B cell (primary cell): ENCODE data around the gene GCDH. TPM values are rescaled to one million over a fixed set of nuclear protein-coding genes. Genes with fewer than 3 reads are reported as not detected.

Experiments used
- ATAC-seq: fragments of 200-7000 bp; cut with Tn5 transposase; one replicate; pipeline ENCODE4 v1.10.0; 2021; ENCODE audit warnings: low read depth, mild to moderate bottlenecking, moderate number of reproducible peaks, moderate library complexity
- CTCF ChIA-PET: fragments of 350-600 bp; sonication (Branson Sonifier 250); formaldehyde crosslinking; loops from one replicate; lab custom pipeline; 2021; ENCODE audit warnings: antibody characterized with exemption, inconsistent platforms; lab: Charles Lee
- POLR2A ChIA-PET: fragments of 350-600 bp; sonication (Branson Sonifier 250); formaldehyde crosslinking; loops from one replicate; lab custom pipeline; 2021; ENCODE audit warnings: antibody characterized with exemption; lab: Charles Lee
- DNase-seq: peaks from one replicate; pipeline ENCODE4 v3.0.0; 2013
- H2AFZ ChIP-seq: 2 replicates; pipeline ENCODE4 v1.6.1; 2012; ENCODE audit warnings: mild to moderate bottlenecking, low read depth, low read length; ENCODE audit not compliant: insufficient read depth, poor library complexity, severe bottlenecking
- H3K27ac ChIP-seq, 2 donors: 1 replicate in 1 of 2; 2 replicates in 1 of 2; pipeline ENCODE4 v1.5.1; 2012 to 2013; ENCODE audit warnings: low read length in 2 of 2, mild to moderate bottlenecking in 2 of 2, moderate library complexity in 1 of 2
- H3K27me3 ChIP-seq, 4 experiments: fragments of 200-600 bp in 1 of 4; sonication (generic) in 1 of 4; replicated peaks in 1 of 4; 1 replicate in 2 of 4; 2 replicates in 2 of 4; pipeline versions ENCODE4 v1.6.1 to v1.7.0; 2013 to 2016; ENCODE audit warnings: low read length in 3 of 4, mild to moderate bottlenecking in 2 of 4, mixed read lengths in 1 of 4, moderate library complexity in 1 of 4; ENCODE audit not compliant: insufficient read depth in 4 of 4, control insufficient read depth in 3 of 4; ENCODE audit errors: control extremely low read depth in 1 of 4
- H3K36me3 ChIP-seq, 2 experiments: replicated peaks in 1 of 2; 1 replicate in 1 of 2; 2 replicates in 1 of 2; pipeline versions ENCODE4 v1.6.1 to v1.7.1; 2013; ENCODE audit warnings: low read length in 1 of 2; ENCODE audit not compliant: insufficient read depth in 2 of 2, control insufficient read depth in 1 of 2; ENCODE audit errors: control extremely low read depth in 1 of 2, extremely low read depth in 1 of 2
- H3K4me1 ChIP-seq, 2 donors: fragments of 200-600 bp in 1 of 2; sonication (generic) in 1 of 2; 1 replicate in 1 of 2; 2 replicates in 1 of 2; pipeline versions ENCODE4 v1.5.1 to v1.6.1; 2013 to 2017; ENCODE audit warnings: low read length in 2 of 2; ENCODE audit not compliant: control insufficient read depth in 2 of 2, insufficient read depth in 2 of 2
- H3K4me2 ChIP-seq: replicated peaks from 2 replicates; pipeline ENCODE3; 2012; ENCODE audit warnings: mild to moderate bottlenecking, low read depth, low read length; ENCODE audit not compliant: poor library complexity, severe bottlenecking
- H3K4me3 ChIP-seq, 5 experiments: fragments of 200-600 bp in 1 of 5; sonication (generic) in 1 of 5; 1 replicate in 3 of 5; 2 replicates in 2 of 5; pipeline versions ENCODE4 v1.5.1 to v1.7.0; 2011 to 2016; ENCODE audit warnings: low read length in 4 of 5, mild to moderate bottlenecking in 4 of 5, low read depth in 2 of 5, control low read depth in 1 of 5, moderate library complexity in 1 of 5; ENCODE audit not compliant: insufficient read depth in 1 of 5; ENCODE audit errors: control extremely low read depth in 1 of 5, extremely low read depth in 1 of 5
- H3K79me2 ChIP-seq: fragments of 200-600 bp; sonication (generic); one replicate; pipeline ENCODE4 v1.6.0; 2016; ENCODE audit warnings: low read length; ENCODE audit not compliant: control insufficient read depth, insufficient read depth
- H3K9ac ChIP-seq: fragments of 200-600 bp; sonication (generic); 2 replicates; pipeline ENCODE4 v1.6.1; 2017; ENCODE audit warnings: mild to moderate bottlenecking, low read length, moderate library complexity
- H3K9me3 ChIP-seq, 3 donors: one replicate each; pipeline versions ENCODE4 v1.6.1 to v1.7.1; 2013; ENCODE audit warnings: low read length in 2 of 3; ENCODE audit not compliant: control insufficient read depth in 2 of 3, insufficient read depth in 1 of 3; ENCODE audit errors: control extremely low read depth in 1 of 3
- H4K20me1 ChIP-seq: 2 replicates; pipeline ENCODE4 v1.6.0; 2012; ENCODE audit warnings: mild to moderate bottlenecking, low read length; ENCODE audit not compliant: insufficient read depth, control insufficient read depth, poor library complexity, severe bottlenecking
- H3K27ac Mint-ChIP-seq: one replicate; pipeline ENCODE4 v1.8.0; 2021; ENCODE audit warnings: mixed read lengths
- H3K27me3 Mint-ChIP-seq: one replicate; pipeline ENCODE4 v1.8.0; 2021; ENCODE audit warnings: mixed read lengths
- H3K4me1 Mint-ChIP-seq: one replicate; pipeline ENCODE4 v1.8.0; 2021; ENCODE audit warnings: mixed read lengths
- H3K4me3 Mint-ChIP-seq: one replicate; pipeline ENCODE4 v1.8.0; 2021; ENCODE audit warnings: mixed read lengths
- H3K9me3 Mint-ChIP-seq: one replicate; pipeline ENCODE4 v1.8.0; 2022; ENCODE audit warnings: mixed read lengths; ENCODE audit not compliant: insufficient read depth
- CTCF ChIP-seq: fragments of 200-600 bp; IDR thresholded peaks from one replicate; pipeline ENCODE4 v1.8.0; 2022; ENCODE audit warnings: antibody characterized with exemption, mild to moderate bottlenecking
- EZH2 ChIP-seq: IDR thresholded peaks from 2 replicates; pipeline ENCODE4 v1.6.1; 2012; ENCODE audit warnings: borderline replicate concordance, low read depth, mild to moderate bottlenecking, moderate library complexity, low read length; ENCODE audit not compliant: insufficient read depth, poor library complexity, severe bottlenecking
- WGBS: methylation state at CpG from one replicate; pipeline ENCODE4 v1.1.5; 2013; ENCODE audit warnings: missing lambda C conversion rate; ENCODE audit not compliant: insufficient coverage; 5-methylcytosine and 5-hydroxymethylcytosine counted together
- intact Hi-C: fragments of 100-400 bp; cut with micrococcal nuclease; formaldehyde crosslinking; loops from one replicate; pipeline ENCODE4 v1.10.0; 2022
- polyA plus RNA-seq: library from polyadenylated mRNA; depleted of rRNA; stranded (reverse); fragments of >200 nt; gene quantifications from 2 replicates; pipeline ENCODE4 v1.2.3, GENCODE V29; 2012
- total RNA-seq, 2 donors: library from RNA; stranded (reverse); fragments of 120-200 nt in 1 of 2; gene quantifications; 1 replicate in 1 of 2; 2 replicates in 1 of 2; pipeline versions ENCODE4 v1.2.3 to v1.2.4, GENCODE V29; 2013 to 2022

Gene GCDH
- total and polyA plus RNA-seq, 2 donors (not counting 1 experiment from before 2014, with no cell fraction given) = 48.9 to 61.2 TPM

- peak overlapping the region; percentile 88 for H3K4me2 ChIP-seq
- peaks cover 0 to 11% of the 10 kb centered on the region in 2 donors for H3K4me1 ChIP-seq
- intact Hi-C loops = loop anchor here (2.0 kb wide), 1 partner anchor 14 kb away; the partner anchor contains the start of gene DNASE2
- Mint-ChIP-seq H3K27me3 (peaks cover 6% of the 10 kb centered on the region), H3K9me3 (no peaks in the 10 kb centered on the region), H3K4me1 (peaks cover 8% of the 10 kb centered on the region), H3K27ac (no peak overlapping the region), H3K4me3 (peak overlapping the region; percentile 91)
- ChIA-PET CTCF (no interaction called here), POLR2A (no interaction called here)
- H3K27ac ChIP-seq = no peak overlapping the region
- no peak for ATAC-seq
- TF ChIP-seq CTCF = no peak
- TF ChIP-seq EZH2 = no peak
- H2AFZ ChIP-seq = peak overlapping the region; percentile 84
- DNase-seq = peak; percentile 25
- peaks cover 0 to 2% (median 0%) of the 10 kb centered on the region in 4 experiments for H3K27me3 ChIP-seq
- H3K4me3 ChIP-seq = peak overlapping the region in 3 of 5 experiments; percentile 60 to 70 (median 65)
- H3K79me2 ChIP-seq = no peaks in the 10 kb centered on the region
- H3K9ac ChIP-seq = peak overlapping the region; percentile 67
- no peaks in the 10 kb centered on the region for H3K9me3 ChIP-seq
- H4K20me1 ChIP-seq = no peaks in the 10 kb centered on the region
- 97% methylated on average over 18 of the region's 29 CpGs for WGBS
- H3K36me3 ChIP-seq = no peaks in the 10 kb centered on the region
These were observed 24.4 kb upstream of the GCDH start for GRCh38 chr19:12866416-12867119.
